Heart left ventricle (tissue), 16 donors: ENCODE measurements around the gene GNB1. TPM values are rescaled to one million over a fixed set of nuclear protein-coding genes. Genes with fewer than 3 reads are reported as not detected.
A peak's percentile ranks its signal among the peaks of the same experiment; 100 is the strongest.

ENCODE experiments used
- ATAC-seq, 4 donors: fragments of 200-7000 bp; cut with Tn5 transposase; one replicate each; pipeline ENCODE4 v1.9.1; 2020 to 2022; ENCODE audit warnings: moderate library complexity in 4 of 4, mild to moderate bottlenecking in 3 of 4, moderate number of reproducible peaks in 1 of 4
- DNase-seq, 5 donors: peaks; one replicate each; pipeline ENCODE4 v3.0.0-alpha.2; 2020
- H3K27ac ChIP-seq, 12 donors: fragments of 200-600 bp; sonication (generic) in 4 of 12; one replicate each; pipeline versions ENCODE4 v1.5.0 to v1.8.0; 2016 to 2022; ENCODE audit warnings: mild to moderate bottlenecking in 2 of 12
- H3K27me3 ChIP-seq, 9 donors: fragments of 200-600 bp; sonication (generic) in 2 of 9; one replicate each; pipeline versions ENCODE4 v1.5.1 to v1.8.0; 2016 to 2022; ENCODE audit warnings: mild to moderate bottlenecking in 3 of 9
- H3K36me3 ChIP-seq, 9 donors: fragments of 200-600 bp; sonication (generic) in 2 of 9; one replicate each; pipeline versions ENCODE4 v1.5.0 to v1.8.0; 2018 to 2022; ENCODE audit warnings: mild to moderate bottlenecking in 2 of 9
- H3K4me1 ChIP-seq, 12 donors: fragments of 200-600 bp; sonication (generic) in 4 of 12; one replicate each; pipeline versions ENCODE4 v1.5.0 to v1.8.0; 2016 to 2022; ENCODE audit warnings: mild to moderate bottlenecking in 3 of 12
- H3K4me3 ChIP-seq, 12 donors: fragments of 200-600 bp; sonication (generic) in 4 of 12; one replicate each; pipeline versions ENCODE4 v1.5.0 to v1.8.0; 2017 to 2022; ENCODE audit warnings: mild to moderate bottlenecking in 9 of 12, moderate library complexity in 4 of 12
- H3K9me3 ChIP-seq, 12 donors: fragments of 200-600 bp; sonication (generic) in 4 of 12; one replicate each; pipeline versions ENCODE4 v1.5.0 to v1.8.0; 2016 to 2022; ENCODE audit warnings: mild to moderate bottlenecking in 1 of 12
- POLR2A ChIP-seq, 2 donors: fragments of 450-650 bp; IDR thresholded peaks; one replicate each; pipeline ENCODE4 v1.6.1; 2017; ENCODE audit warnings: antibody characterized with exemption in 2 of 2, mild to moderate bottlenecking in 2 of 2, moderate library complexity in 2 of 2
- WGBS, 4 donors: extraction: QIAGEN DNeasy Blood & Tissue Kit in 2 of 4; methylation state at CpG; one replicate each; pipeline versions ENCODE4 v1.1.5 to v1.1.7; 2013 to 2018; 5-methylcytosine and 5-hydroxymethylcytosine counted together
- intact Hi-C, 10 donors: fragments of 100-400 bp; cut with DNase I; formaldehyde crosslinking; loops; one replicate each; pipeline versions ENCODE4 v1.11.1 to v1.14.2; 2022
- polyA plus RNA-seq, 2 donors: library from polyadenylated mRNA; stranded (reverse); fragments of 200-250 nt; gene quantifications; one replicate each; pipeline ENCODE4 v1.2.3, GENCODE V29; 2013
- total RNA-seq, 9 donors: library from RNA; depleted of rRNA in 2 of 9; stranded (reverse); fragments of >200 nt in 2 of 9; fragmentation: NEBNext Ultra II Directional in 3 of 9; extraction: Animal tissue kit (Norgen Biotek cat#: 25700) in 3 of 9; gene quantifications; one replicate each; pipeline versions ENCODE4 v1.1.0 to v1.2.4, GENCODE V29; 2016 to 2023
- TF ChIP-seq, protein P1 (sequence below), 12 donors: fragments of 200-600 bp; sonication (generic) in 4 of 12; IDR thresholded peaks; one replicate each; pipeline versions ENCODE4 v1.5.0 to v1.8.0; 2018 to 2022; ENCODE audit warnings: antibody characterized with exemption in 12 of 12, mild to moderate bottlenecking in 5 of 12
- donor health status: ischemic (EF 13 %, LVEDD 7.1; RV severe dilation, severe dysfunction).
- donor health status: healthy with polysubstance abuse.
- donor health status: DM: no; HTN: yes; CAD: no.
- donor health status: DM: no; HTN: no; CAD: no.
- donor health status: ischemic (EF 25% LVEDD 6.9; RV normal size, moderate dysfunction).
- donor health status: ischemic (EF 25% LVEDD 5.7; RV mildly dilated, moderate dysfunction).
- donor health status: healthy.
- donor health status: DM: yes; HTN: yes; CAD: no.
- donor health status: ischemic (EF 35%, LVEDD 5.7; RV mildly dilated, moderate dysfunction).
- donor health status: nonischemic (EF 11% LVEDD 7.7; RV severe dilation, severe dysfunction).
- donor health status: DM: yes; HTN: yes; CAD: no.
- donor health status: PGD.
- donor health status: ischemic (EF 29% LVEDD 5.4; RV normal size, mild dysfunction).
- donor health status: nonischemic (EF 23%, LVEDD 6.1; RV moderate dilation, normal function).

Gene GNB1
- total and polyA plus RNA-seq, 11 donors, result 52.9 to 275 (median 172) TPM

DNA sequence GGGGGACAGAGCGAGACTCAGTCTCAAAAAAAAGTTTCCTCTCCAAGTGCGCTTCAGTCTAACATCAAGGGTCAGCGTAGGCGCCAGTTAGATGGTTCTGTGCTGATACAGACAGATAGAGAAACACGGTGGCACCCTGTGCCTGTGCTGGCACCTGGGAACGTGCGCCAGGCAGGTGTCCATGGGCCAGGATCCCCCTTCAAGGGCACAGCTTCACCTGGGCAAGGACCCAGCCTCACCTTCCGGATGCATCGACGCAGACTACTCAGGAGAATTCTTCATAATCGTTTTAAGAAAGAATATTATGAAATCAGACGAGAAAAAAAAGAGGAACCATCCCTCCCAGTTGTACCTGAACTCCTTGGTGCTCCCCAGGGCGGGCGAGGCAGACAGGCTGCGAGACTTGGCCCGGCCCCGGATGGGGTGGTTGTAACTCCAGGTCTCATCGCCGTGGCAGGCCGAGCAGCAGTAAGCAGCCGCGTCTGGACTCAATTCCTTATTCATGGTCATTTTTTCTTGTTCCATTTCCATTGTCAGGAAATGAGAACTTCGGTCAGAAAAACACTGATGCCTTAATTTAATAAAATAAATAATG lies 125.9 kb downstream of the GNB1 start:
- peaks cover 0 to 18% (median 0%) of the 10 kb centered on the region in 12 donors for H3K4me1 ChIP-seq
- H3K9me3 ChIP-seq, result peaks cover 0 to 7% (median under 1%) of the 10 kb centered on the region in 12 donors
- WGBS, 4 donors, result 87 to 90% (median 89%) methylated on average over 22 to 23 of the region's 23 CpGs
- H3K27me3 ChIP-seq, result no peaks in the 10 kb centered on the region
- TF ChIP-seq, protein P1, sequence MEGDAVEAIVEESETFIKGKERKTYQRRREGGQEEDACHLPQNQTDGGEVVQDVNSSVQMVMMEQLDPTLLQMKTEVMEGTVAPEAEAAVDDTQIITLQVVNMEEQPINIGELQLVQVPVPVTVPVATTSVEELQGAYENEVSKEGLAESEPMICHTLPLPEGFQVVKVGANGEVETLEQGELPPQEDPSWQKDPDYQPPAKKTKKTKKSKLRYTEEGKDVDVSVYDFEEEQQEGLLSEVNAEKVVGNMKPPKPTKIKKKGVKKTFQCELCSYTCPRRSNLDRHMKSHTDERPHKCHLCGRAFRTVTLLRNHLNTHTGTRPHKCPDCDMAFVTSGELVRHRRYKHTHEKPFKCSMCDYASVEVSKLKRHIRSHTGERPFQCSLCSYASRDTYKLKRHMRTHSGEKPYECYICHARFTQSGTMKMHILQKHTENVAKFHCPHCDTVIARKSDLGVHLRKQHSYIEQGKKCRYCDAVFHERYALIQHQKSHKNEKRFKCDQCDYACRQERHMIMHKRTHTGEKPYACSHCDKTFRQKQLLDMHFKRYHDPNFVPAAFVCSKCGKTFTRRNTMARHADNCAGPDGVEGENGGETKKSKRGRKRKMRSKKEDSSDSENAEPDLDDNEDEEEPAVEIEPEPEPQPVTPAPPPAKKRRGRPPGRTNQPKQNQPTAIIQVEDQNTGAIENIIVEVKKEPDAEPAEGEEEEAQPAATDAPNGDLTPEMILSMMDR (IDR thresholded peaks at IDR 0.05), result no peak
- TF ChIP-seq POLR2A (IDR thresholded peaks at IDR 0.05), result no peak
- no peak for ATAC-seq
- no peak for DNase-seq
- peaks cover 4 to 76% (median 53%) of the 10 kb centered on the region in 9 donors for H3K36me3 ChIP-seq
- H3K4me3 ChIP-seq, result no peak overlapping the region
- intact Hi-C loops, result no loop called here
- H3K27ac ChIP-seq, result no peak overlapping the region

DNA sequence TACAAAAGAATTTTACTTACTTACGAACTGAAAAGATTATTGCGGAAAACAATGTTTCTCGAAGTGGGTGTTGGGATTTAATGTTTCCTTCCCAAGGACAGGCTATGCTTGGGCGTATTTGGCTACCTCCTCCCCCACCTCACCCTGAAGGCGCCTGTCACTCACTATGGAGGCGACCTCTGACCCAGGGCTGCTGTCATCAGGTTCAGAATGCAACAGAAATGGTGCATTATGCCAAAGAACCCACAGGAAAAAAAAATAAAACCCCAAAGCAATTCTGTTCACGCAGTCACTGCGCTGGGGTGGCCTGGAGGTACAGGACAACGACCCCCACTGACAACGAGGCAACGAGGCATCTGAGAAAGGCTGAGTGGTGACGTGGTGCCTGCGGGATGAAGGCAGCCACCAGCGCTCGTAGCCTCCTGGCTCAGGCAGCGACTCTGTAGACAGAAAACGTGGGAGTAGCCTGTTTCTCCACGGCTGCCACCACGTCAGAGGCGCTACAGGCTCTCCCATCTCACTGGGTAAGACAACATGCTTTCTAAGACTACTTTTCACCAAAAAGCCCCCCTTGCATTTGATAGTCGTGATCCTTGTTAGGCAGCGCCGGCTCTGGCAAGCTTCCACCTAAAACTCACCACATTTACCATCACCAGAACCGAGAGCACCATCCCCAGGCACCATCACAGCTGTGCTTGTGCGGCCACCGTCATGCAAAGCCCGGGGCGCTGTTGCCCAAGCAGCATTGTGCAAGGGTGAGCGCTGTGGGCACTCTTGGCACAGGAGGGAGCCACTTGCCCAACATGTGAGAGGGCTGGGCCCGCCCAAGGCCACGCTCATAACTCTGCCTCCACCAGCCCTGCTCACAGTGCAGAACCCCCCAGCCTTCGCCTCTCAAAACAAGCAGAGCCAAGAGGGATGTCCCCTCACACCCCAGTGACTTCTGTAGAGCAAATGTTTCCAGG lies 126.9 kb downstream of the GNB1 start:
- 83 to 86% (median 84%) methylated on average over 27 to 32 of the region's 32 CpGs for WGBS, 4 donors
- intact Hi-C loops, result no loop called here
- Histone ChIP-seq H3K27me3 (no peaks in the 10 kb centered on the region), H3K4me1 (peaks cover 0 to 28% (median 5%) of the 10 kb centered on the region in 12 donors), H3K4me3 (no peak overlapping the region), H3K9me3 (no peaks in the 10 kb centered on the region), H3K36me3 (peaks cover 4 to 84% (median 63%) of the 10 kb centered on the region in 9 donors), H3K27ac (no peak overlapping the region)
- ATAC-seq, result peak in 3 of 4 donors; percentile 49 to 77 (median 54)
- TF ChIP-seq POLR2A (IDR thresholded peaks at IDR 0.05), result no peak
- TF ChIP-seq, protein P1 (IDR thresholded peaks at IDR 0.05), result no peak
- DNase-seq, result peak in 3 of 5 donors; percentile 61 to 82 (median 62)

DNA sequence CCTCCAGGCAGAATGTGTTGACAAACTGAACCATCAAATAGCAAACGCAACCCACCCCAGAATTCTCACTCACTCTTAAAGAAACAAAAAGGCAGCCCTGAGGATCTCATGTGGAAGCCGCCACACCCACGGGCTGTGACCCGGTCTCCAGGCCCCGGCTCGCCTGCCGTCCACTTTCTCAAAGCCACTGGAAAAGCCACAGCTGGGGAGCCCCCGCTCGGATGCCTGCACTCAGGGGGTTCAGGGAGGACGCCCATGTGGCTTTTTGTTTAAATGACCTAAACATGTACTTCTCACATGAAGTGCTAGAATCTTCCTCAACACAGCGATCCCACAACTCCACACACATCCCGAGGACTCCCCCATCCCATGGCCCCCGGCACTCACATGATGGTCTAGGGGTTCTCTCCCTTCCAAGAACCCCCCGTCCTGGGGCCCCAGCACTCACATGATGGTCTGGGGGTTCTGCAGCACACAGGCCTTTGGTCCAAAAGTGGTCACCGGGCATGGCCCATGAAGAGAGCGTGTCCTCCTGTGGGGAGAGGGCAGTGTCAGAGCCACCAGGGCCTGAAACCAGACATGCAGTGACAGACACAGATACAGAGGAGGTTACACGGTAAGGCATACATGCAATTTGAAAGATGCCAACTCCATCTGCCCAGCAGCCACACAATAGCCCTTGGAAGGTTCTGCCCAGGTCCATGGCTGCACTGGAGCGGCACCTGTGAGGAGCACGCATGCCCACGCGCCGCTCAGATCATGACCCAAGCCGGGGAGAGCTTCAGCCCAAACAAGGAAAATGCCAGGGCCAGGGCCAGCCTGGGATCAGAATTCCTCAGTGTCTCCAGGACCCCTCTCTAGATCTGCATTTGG lies 129.1 kb downstream of the GNB1 start:
- Histone ChIP-seq H3K36me3 (peaks cover 4 to 86% (median 66%) of the 10 kb centered on the region in 9 donors), H3K27ac (no peak overlapping the region)
- WGBS, 4 donors, result 95 to 96% (median 96%) methylated on average over 20 to 23 of the region's 23 CpGs

More for the DNA sequence above, 129.1 kb downstream of the GNB1 start:
- ATAC-seq (no peak), DNase-seq (no peak)
- H3K4me1 ChIP-seq, result peaks cover 0 to 32% (median 10%) of the 10 kb centered on the region in 12 donors
- no peaks in the 10 kb centered on the region for H3K9me3 ChIP-seq
- no peak overlapping the region for H3K4me3 ChIP-seq
- no peaks in the 10 kb centered on the region for H3K27me3 ChIP-seq
- intact Hi-C loops, result no loop called here
- TF ChIP-seq, protein P1 (IDR thresholded peaks at IDR 0.05), result no peak
- no peak for TF ChIP-seq POLR2A (IDR thresholded peaks at IDR 0.05)
